ENCODE results near the gene UGT1A7.

UGT1A7 gene

GRCh38 chr2:233798335-233799086 lies 116.8 kb downstream of the UGT1A7 start:
- no peak for DNase-seq (ENCODE audit: low read depth in 2 of 2)

GRCh38 chr2:233799087-233799665 lies 117.5 kb downstream of the UGT1A7 start:
- no peak for DNase-seq (ENCODE audit: low read depth in 2 of 2)

- no peak for DNase-seq (ENCODE audit: low read depth in 2 of 2)
These were observed 118.0 kb downstream of the UGT1A7 start for GRCh38 chr2:233799716-233800115.

- DNase-seq (ENCODE audit: low read depth in 2 of 2) = no peak
These were observed 118.5 kb downstream of the UGT1A7 start for GRCh38 chr2:233800208-233800607.

GRCh38 chr2:233801357-233802131 lies 119.8 kb downstream of the UGT1A7 start:
- no peak for DNase-seq (ENCODE audit: low read depth in 2 of 2)

GRCh38 chr2:233802132-233802815 lies 120.6 kb downstream of the UGT1A7 start:
- no peak for DNase-seq (ENCODE audit: low read depth in 2 of 2)

- DNase-seq (ENCODE audit: low read depth in 2 of 2) = no peak
These were observed 121.7 kb downstream of the UGT1A7 start for GRCh38 chr2:233803292-233803911.

GRCh38 chr2:233803994-233804393 lies 122.3 kb downstream of the UGT1A7 start:
- no peak for DNase-seq (ENCODE audit: low read depth in 2 of 2)

GRCh38 chr2:233807215-233807865 lies 125.6 kb downstream of the UGT1A7 start:
- no peak for DNase-seq (ENCODE audit: low read depth in 2 of 2)

GRCh38 chr2:233807966-233808935 lies 126.5 kb downstream of the UGT1A7 start:
- no peak for DNase-seq (ENCODE audit: low read depth in 2 of 2)

- no peak for DNase-seq (ENCODE audit: low read depth in 2 of 2)
These were observed 128.7 kb downstream of the UGT1A7 start for GRCh38 chr2:233810385-233810784.

- no peak for DNase-seq (ENCODE audit: low read depth in 2 of 2)
These were observed 129.4 kb downstream of the UGT1A7 start for GRCh38 chr2:233811087-233811486.

- DNase-seq (ENCODE audit: low read depth in 2 of 2) = no peak
These were observed 130.0 kb downstream of the UGT1A7 start for GRCh38 chr2:233811732-233812131.

GRCh38 chr2:233813236-233814055 lies 131.7 kb downstream of the UGT1A7 start:
- DNase-seq (ENCODE audit: low read depth in 2 of 2) = no peak

GRCh38 chr2:233814056-233814835 lies 132.5 kb downstream of the UGT1A7 start:
- no peak for DNase-seq (ENCODE audit: low read depth in 2 of 2)

- DNase-seq (ENCODE audit: low read depth in 2 of 2) = no peak
These were observed 134.2 kb downstream of the UGT1A7 start for GRCh38 chr2:233815861-233816260.

- no peak for DNase-seq (ENCODE audit: low read depth in 2 of 2)
These were observed 134.6 kb downstream of the UGT1A7 start for GRCh38 chr2:233816334-233816733.

- DNase-seq (ENCODE audit: low read depth in 2 of 2) = no peak
These were observed 135.1 kb downstream of the UGT1A7 start for GRCh38 chr2:233816771-233817170.
